HG03469 (cell line): ENCODE measurements around the gene TCIRG1.
A peak's percentile ranks its signal among the peaks of the same experiment; 100 is the strongest.

Experiments
- ATAC-seq: cut with Tn5 transposase; IDR thresholded peaks from one replicate; pipeline ENCODE4 v1.9.1; 2021; ENCODE audit warnings: mild to moderate bottlenecking, moderate library complexity, moderate number of reproducible peaks; ENCODE audit not compliant: unreplicated experiment

TCIRG1 gene

DNA sequence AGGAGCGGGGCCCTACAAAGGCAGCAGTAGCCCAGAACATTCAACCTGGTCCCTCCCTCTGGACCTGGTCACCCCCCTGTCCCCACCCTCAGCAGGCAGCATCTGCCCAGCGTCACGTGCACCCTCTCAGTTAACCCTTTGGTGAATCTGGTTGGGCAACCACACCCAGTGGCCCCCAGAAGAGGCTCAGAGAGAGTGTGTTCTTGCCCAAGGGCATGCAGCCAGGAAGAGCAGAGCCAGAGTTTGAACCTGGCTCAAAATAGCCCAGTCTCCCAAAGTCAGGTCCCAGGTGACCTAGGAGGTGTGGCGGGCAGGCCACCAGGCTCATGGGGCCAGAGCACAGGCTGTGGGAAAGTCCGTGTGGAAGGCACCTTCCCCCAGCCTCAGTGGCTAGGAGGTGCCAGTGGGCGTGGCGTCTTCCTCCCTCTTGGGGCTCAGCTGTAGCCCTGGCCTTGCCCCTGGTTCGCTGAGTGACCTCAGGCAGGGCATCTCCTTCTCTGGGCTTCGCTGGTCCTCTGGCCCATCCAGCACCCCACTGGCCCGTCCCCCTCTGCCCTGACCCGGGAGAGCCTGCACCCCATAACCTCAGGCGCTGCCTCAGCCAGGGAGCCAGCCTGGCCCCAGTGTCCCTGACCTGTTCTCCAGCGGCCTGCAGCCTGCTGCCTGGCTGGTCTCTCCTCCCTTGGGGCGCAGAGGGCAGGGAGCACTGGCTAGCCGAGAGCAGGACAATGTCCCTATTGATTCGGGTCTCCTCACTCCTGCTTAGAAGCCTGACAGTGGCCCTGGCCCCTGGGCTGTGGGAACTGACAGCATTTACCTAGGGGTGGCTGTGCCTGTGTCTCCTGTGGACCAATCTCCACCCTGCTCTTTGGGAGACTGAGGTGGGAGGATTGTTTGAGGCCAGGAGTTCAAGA is 21.7 kb upstream of the TCIRG1 start:
- ATAC-seq: no peak

DNA sequence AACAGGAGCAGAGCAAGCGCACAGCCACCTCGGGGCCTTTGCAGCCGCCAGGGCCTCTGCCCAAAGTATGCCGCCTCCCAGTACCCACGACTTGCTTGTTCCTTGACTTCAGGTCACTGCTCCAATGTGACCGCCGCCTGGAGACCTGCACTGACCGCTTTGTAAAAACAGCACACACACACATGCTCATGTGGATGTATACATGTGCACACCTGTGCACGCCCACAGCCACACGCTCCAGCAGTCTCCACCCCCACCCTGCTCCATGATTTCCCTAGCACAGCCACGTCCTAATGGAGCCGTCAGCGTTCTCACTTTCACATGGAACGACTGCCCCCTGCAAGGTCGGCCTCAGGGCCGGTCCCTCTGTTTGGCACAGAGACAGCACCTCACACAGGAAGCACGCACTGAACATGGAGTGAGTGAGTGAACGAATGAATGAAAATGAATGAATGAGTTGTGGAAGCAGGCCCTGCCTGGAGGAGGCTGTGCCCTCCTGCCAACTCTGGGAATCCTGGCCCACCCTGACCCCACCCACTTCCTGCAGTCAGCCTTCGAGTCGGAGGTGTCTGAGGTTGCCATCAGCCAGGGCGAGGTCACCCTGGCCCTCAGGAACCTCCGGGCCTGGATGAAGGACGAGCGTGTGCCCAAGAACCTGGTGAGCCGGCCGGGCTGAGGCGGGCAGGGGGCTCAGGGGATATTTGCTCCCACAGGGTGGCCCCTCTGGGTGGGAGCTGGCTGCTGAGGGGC is 20.7 kb upstream of the TCIRG1 start:
- no peak for ATAC-seq

DNA sequence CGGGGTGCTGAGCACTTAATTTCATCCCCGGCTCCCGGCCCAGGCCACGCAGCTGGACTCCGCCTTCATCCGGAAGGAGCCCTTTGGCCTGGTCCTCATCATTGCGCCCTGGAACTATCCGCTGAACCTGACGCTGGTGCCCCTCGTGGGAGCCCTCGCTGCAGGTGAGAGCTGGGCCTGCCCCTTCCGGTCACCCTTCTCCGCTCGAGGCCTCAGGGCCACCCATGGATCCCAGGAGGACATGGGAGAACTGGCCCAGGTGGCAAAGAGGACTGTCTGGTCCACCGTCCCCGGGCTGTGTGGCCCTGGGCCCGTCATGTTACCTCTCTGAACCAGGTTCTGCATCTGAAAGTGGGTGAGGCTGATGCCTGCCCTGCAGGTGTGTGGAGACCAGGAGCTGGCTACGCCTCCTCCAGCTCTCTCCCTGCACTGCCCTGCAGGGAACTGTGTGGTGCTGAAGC is 20.1 kb upstream of the TCIRG1 start:
- ATAC-seq: no peak

DNA sequence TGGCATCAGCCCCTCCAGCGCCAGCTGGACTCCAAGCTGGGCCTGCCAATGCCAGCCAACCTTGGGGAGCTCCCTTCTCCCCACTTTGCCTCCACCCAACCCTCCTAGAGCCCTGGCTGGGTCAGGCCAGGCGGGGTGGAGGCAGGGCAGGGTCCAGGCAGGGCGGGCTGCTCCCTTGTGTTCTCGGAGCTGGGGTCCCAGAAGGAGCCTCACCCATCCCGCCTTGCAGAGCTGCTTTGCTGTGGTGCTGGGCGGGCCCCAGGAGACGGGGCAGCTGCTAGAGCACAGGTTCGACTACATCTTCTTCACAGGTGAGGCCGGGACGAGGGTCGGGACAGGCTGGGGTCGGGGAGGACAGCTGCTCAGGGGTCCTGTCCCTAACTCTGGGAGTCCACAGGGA is 19.3 kb upstream of the TCIRG1 start:
- no peak for ATAC-seq

DNA sequence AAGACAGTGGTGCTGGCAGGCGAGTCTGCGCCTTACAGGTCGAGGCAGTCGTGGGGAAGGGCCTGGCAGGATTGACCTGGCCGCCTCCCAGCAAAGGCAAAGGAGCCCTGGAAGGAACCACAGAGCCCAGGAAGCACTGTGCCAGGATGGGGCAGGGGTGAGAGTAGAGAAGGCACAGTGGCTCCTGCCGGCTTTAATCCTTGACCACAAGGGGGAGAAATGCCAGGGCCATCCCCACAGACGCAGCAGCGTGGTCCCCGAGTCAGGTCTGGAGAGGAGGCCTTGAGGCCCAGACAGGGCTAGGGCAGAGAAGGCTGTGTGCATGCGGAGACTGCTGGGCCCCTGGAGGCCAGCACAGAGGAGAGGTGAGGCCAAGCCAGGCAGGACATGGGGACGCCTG is 18.2 kb upstream of the TCIRG1 start:
- ATAC-seq: no peak

DNA sequence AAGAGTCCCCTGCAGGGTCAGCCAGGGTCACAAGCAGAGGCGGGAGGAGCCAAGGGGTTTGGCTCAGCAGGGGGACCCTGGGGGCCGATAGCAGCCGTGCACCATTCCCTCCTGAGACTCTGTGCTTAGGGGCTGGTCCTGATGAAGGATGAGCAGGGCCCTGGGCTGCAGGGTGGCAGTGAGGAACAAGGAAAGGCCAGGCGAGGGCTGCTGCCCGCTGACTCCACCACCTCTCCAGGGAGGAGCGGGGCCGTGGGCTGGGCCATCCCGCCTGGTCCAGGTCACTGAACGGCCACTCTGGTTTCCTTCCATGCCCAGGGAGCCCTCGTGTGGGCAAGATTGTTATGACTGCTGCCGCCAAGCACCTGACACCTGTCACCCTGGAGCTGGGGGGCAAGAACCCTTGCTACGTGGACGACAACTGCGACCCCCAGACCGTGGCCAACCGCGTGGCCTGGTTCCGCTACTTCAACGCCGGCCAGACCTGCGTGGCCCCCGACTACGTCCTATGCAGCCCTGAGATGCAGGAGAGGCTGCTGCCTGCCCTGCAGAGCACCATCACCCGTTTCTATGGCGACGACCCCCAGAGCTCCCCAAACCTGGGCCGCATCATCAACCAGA is 17.5 kb upstream of the TCIRG1 start:
- ATAC-seq: no peak

DNA sequence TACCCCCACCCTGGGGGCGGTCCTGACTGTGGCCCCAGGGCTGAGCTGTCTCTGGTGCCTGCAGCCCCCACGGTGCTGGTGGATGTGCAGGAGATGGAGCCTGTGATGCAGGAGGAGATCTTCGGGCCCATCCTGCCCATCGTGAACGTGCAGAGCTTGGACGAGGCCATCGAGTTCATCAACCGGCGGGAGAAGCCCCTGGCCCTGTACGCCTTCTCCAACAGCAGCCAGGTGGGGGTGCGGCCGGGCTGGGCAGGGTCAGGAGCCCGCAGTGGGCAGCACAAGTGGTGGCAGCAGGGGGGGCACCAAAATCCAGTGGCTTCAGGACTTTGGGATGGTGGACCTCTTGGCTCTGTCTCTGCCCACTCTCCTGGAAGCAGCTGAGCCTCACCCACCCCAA is 16.3 kb upstream of the TCIRG1 start:
- ATAC-seq: no peak

DNA sequence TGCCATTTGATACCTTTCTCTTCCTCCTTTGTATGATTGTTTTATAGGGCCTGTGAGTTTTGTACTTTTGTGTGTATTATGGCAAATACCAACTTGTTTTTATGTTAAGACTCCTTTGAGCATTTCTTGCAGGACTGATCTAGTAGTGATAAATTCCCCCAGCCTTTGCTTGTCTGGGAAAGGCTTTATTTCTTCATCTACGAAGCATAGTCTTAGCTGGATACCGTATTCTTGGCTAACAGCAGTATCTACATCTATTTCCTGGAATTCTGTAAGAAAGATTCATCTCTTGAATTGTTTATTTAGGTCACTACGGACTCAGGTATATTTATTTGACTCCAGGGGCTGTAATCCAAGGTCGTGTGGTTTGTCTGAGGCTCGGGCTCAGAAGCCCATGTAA is 14.3 kb upstream of the TCIRG1 start:
- ATAC-seq: no peak

DNA sequence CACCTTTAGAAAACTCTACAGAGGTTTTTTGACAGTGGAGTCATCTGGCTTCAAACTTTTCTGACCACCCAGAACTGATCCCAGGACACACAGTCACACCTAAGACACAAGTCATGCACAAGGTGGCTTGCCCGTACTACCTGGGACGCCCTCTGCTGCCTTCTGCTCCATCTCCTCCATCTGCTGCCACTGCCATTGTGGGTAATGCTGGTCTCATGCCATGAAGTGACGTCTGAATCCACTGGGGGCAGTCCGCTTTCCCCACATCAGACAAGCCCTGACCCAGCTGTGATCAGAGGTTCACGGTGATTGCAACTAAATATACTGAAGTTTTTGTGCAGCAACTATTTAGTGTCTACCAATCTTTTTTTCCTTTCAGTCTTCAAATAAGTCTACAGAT is 13.8 kb upstream of the TCIRG1 start:
- ATAC-seq: no peak

DNA sequence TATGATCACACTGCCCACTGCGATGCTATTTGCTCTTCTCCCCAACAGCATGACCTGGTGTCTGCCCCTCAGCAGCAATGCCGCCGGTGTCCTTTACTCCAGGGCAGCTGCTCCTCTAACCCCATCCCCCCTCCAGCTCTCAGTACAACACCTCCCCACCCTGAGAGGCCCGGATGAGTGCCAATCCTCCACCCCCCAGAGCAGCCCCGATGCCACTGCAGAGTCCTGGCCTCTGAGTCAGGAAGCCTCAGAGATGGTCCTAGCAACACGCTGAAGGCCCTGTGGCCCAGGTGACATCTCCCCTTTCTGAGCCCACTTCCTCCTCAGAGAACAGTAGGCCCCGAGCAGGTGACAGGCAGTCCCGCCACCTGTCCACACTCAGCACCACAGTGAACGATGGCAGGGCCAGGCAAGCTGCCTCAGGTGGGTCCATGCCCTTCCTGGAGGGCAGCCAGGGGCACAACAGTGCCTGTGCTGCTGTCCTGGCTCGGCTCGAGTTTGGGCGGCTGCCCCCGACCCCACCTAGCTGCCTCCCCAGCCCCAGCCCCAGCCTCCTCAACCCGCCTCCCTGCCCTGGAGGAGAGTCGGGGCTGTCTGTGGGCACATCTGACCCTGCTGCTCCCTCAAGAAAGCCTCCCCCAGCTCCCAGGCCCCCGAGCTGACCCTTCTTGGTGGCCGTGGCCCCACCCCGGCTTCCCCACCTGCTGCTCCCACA is 12.3 kb upstream of the TCIRG1 start:
- ATAC-seq: no peak

DNA sequence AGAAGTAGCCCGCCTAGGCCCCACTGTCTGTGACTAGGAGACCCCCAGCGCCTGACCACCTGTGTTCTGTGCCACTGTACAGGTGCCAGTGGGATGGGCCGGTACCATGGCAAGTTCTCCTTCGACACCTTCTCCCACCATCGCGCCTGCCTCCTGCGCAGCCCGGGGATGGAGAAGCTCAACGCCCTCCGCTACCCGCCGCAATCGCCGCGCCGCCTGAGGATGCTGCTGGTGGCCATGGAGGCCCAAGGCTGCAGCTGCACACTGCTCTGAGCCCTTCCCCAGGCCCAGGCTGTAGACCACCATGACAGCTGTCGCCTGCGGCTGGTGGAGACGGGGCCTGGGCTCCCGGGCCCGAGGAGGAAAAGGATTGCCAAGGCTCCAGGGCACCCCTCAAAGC is 11.2 kb upstream of the TCIRG1 start:
- no peak for ATAC-seq

DNA sequence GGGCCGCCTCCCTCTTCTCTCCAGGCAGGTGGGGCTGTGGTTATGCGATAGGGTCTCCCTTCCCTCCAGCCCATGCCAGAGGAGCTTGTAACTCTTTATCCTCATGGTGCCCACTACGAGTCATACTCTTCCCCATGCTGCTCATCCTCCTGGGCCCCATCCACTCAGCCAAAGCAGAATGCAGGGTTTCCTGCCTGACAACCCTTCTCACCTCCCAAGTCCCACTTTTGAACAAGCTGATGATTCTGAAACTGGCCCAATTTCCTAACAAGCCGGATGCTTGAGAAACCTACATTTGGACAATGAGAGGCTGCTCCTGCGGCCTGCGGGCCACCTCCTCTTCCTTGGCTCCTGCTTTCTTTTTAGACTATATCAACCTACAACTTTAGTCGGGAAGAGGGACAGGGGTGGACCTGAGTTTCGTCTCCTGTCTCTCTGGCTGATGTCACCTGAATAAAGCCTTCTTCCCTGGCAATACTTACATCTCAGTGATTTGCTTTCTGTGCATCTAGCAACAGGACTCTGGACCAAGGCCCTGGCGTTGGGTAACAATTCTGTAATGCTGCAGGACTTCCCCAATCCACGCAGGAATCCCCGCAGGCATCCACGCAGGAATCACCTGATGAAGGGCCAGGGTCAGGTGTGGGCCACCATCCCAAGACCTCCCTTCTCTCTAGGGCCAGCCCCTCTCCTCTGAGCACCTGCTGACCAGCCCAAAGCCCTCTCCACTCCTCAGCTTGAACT is 9.9 kb upstream of the TCIRG1 start:
- ATAC-seq: no peak

DNA sequence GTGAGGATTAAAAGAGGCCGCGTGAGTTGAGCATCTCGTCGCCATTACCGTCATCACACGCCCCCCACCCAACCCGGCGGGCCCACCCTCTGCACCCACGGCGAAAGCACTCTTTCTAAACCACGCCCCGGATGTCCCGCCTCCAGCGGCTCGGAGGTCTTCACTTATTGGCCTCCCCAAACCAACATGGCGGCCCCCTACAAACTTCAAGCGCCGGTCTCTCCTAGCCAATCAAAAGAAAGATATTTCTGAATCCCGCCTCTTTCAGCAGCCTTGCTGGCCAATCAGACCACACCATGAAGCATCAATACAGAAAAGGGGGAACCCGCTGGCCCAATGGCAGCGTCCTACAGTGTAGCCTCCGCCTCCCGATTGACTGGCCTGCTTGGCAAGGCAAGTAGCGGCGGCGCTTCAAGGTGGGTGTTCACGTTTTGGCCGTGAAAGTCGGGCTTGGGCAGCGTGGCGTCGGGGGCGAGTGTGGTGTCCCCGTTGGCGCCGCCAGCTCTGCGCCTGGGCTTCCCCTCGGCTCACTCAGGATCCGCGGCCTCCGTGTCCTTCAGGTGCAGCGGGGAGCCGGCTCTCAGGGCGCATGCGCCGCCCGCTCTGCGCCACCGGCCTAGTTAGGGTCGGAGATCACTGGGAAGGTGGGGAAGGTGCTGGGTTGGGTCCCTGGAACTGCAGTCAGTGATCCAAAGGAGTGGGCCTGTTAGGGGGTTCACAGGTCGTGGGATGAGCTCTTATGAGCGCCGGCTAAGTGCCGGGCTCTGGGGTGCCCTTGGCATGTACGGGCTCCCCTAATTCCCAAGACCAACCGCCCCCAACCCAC is 8.3 kb upstream of the TCIRG1 start, which contains the start of gene NDUFS8:
Gene NDUFS8, plus strand, starts transcription at position 364 of the 826 bp plus-strand sequence. CDS start 1,471 bp downstream, outside the sequence.
- ATAC-seq: peak; percentile 94

DNA sequence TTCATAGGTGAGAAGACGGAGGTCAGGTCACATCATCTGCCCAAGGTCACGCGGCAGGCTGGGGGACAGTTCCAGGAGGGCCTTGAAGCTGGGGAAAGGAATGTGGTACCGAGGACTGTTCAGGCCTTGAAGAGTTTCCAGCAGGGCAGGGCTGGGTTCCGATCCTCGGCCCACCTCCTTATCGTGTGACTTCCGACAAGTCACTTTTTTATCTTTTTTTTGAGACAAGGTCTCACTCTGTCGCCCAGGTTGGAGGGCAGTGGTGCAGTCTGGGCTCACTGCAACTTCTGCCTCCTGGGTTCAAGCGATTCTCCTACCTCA is 7.7 kb upstream of the TCIRG1 start:
- ATAC-seq: no peak

DNA sequence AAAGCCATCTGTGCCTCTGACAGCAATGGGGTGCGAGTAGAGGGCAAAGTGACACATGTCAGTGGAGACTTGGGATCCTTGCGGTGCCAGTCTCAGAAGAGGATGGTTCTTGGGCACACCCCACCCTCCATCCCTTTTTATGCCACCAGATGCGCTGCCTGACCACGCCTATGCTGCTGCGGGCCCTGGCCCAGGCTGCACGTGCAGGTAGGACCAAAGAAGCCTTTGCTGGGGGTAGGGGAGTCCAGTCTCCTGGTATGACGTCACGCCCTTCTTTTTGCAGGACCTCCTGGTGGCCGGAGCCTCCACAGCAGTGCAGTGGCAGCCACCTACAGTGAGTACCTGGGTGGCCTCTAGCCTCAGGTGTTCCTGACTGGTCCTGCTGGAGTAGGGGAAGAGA is 6.8 kb upstream of the TCIRG1 start:
- no peak for ATAC-seq

DNA sequence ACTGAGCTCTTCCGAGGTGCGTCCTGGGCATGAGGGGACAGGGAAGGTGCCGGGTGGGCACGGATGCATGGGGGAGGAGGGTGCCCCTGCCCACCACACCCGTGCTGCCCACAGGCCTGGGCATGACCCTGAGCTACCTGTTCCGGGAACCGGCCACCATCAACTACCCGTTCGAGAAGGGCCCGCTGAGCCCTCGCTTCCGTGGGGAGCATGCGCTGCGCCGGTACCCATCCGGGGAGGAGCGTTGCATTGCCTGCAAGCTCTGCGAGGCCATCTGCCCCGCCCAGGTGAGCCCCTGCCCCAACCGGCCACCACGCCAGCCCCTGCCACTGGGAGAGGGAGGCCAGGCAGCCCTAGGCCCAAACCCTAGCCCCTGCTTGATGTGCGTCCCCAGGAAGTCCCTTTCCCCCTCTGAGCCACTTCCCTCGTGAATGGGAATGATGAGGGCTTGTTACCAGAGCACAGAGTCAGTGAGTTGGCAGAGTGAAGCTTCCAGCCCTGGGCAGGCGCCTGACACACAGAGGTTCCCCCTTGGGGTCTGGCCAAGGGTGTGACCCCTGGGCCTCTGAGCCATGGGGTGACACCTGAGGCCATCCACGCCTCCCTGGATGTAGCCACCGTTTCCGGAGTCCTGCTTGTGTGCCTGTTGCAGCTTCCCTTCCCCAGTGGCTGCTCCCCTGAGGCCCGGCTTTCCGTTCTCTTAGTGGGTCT is 5.7 kb upstream of the TCIRG1 start:
- no peak for ATAC-seq

DNA sequence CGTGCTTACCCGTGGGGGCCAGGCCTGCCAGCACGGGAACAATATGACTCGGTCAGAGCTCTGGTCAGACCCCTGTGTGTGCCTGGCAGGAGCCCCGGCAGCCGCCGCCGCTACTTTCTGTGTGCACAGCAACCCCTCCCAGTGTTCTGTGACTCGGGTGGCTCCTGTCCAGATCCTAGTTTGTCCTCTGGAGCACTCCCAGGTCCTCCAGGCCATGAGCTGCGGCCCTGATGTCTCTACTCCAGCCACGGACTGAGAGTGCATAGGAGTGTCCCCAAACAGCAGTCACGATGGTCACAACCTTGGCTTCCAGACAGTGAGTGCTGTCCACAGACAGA is 5.1 kb upstream of the TCIRG1 start:
- ATAC-seq: no peak

DNA sequence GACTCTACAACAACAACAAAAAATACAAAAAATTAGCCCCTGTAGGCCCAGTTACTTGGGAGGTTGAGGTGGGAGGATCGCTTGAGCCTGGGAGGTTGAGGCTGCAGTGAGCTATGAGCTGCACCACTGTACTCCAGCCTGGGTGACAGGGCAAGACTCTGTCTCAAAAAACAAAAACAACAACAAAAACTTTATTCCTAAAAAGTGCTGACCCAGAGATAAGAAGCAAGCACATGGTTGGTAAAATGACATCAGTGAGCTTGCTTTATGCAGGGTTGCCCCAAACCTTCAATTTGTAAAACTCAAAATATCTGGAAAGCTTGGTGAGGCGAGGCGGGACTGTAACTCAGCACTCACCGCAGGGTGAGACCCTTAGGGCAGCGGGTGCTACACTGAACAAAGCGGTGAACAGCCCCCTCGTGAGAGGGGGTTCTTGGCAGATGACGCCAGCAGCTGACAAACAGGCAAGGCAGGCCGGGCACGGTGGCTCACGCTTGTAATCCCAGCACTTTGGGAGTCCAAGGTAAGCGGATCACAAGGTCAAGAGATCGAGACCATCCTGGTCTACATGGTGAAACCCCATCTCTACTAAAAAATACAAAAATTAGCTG is 3.5 kb upstream of the TCIRG1 start:
- ATAC-seq: no peak
